ENCODE measurements around the gene LNPEP. TPM values are rescaled to one million over a fixed set of nuclear protein-coding genes. Genes with fewer than 3 reads are reported as not detected.

Gene LNPEP
- total RNA-seq, 1 donor from 2014 or later = 13.2 TPM

DNA sequence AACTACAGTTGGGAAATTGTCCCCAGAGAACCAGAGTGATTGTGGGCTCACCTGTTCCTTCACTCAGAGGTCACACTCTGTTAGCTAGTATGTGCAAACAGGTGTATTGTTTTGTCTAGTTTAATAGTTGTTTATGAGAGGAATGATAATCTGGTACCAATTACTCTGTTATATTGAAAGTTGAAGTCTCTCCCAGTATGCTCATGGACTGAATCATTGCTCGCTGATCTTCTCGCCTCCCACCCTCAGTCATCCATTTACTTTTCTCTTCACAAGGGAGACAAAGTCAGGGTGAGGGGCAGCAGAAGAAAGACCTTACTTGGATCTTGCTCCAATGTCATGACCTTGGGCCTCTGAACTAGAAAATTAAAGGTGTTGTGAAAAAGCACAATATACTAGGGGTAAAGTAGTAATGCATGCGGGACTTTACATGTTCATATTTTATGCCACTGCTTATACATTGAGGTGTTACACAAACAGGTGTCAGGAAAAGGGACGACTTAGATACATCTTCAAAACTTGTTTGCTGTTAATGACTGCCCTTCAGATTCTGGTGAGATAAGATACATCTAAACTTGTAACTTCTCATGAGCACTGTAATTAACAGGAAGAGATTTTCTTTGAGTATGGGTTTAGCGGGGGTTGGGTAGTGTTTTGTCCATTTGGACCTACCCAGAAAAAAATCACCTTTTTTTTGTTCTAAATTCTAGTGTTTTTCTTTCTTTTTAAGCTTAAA is 36.9 kb downstream of the LNPEP start:
- H3K27ac Mint-ChIP-seq (ENCODE audit: unreplicated experiment) = peak overlapping the region; percentile 14
- no peak overlapping the region for H3K4me3 Mint-ChIP-seq (ENCODE audit: unreplicated experiment)
- H3K27me3 Mint-ChIP-seq (ENCODE audit: unreplicated experiment) = no peaks in the 10 kb centered on the region
- H3K9me3 Mint-ChIP-seq (ENCODE audit: unreplicated experiment) = no peaks in the 10 kb centered on the region
- no peaks in the 10 kb centered on the region for H3K4me1 Mint-ChIP-seq (ENCODE audit: unreplicated experiment)
- H3K36me3 Mint-ChIP-seq (ENCODE audit: low read depth, unreplicated experiment) = no peaks in the 10 kb centered on the region
- TF ChIP-seq, protein P1, sequence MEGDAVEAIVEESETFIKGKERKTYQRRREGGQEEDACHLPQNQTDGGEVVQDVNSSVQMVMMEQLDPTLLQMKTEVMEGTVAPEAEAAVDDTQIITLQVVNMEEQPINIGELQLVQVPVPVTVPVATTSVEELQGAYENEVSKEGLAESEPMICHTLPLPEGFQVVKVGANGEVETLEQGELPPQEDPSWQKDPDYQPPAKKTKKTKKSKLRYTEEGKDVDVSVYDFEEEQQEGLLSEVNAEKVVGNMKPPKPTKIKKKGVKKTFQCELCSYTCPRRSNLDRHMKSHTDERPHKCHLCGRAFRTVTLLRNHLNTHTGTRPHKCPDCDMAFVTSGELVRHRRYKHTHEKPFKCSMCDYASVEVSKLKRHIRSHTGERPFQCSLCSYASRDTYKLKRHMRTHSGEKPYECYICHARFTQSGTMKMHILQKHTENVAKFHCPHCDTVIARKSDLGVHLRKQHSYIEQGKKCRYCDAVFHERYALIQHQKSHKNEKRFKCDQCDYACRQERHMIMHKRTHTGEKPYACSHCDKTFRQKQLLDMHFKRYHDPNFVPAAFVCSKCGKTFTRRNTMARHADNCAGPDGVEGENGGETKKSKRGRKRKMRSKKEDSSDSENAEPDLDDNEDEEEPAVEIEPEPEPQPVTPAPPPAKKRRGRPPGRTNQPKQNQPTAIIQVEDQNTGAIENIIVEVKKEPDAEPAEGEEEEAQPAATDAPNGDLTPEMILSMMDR (IDR thresholded peaks at IDR 0.05; ENCODE audit: unreplicated experiment) = no peak
- DNase-seq (ENCODE audit: low spot score) = no peak

DNA sequence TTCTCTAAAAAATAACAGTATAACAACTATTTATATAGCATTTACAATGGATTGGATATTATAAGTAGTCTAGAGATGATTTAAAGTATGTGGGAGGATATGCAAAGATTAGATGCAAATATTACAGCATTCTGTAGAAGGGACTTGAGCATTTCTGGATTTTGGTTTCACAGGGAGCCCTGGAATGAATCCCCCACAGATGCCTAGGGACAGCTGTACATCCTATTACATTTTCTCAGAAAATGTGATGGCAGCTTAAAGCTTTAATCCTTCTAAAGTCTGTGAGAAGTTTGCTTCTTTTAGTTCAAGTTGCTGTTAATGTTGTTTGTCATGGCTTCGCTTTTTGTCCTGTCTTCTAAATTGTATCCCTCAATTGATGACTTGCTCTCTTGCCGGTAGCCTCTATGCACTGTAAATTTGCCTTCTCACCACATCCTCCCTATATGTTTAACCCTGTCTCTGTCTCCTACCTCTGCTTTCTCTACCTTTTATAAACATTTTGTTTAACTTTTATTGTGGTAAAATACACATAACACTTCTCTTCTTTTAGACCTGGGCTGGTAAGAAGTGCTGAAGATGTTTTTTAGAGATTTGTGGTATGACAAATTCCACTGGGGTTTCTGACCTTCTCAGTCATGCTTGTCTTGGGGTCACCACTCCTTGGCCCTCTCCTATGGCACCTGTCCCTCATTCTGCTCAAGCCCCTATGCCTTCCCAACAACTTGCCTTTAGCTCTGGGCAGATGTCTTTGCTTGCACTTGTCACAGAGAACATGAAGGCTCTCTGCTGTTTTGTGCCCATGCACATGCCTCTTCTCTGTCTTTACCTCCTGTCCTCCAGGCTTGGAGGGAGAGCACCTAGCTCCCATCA is 37.9 kb downstream of the LNPEP start:
- H3K4me1 Mint-ChIP-seq (ENCODE audit: unreplicated experiment) = no peaks in the 10 kb centered on the region
- no peak overlapping the region for H3K4me3 Mint-ChIP-seq (ENCODE audit: unreplicated experiment)
- no peaks in the 10 kb centered on the region for H3K36me3 Mint-ChIP-seq (ENCODE audit: low read depth, unreplicated experiment)
- H3K27me3 Mint-ChIP-seq (ENCODE audit: unreplicated experiment) = no peaks in the 10 kb centered on the region
- no peak for DNase-seq (ENCODE audit: low spot score)
- no peaks in the 10 kb centered on the region for H3K9me3 Mint-ChIP-seq (ENCODE audit: unreplicated experiment)
- H3K27ac Mint-ChIP-seq (ENCODE audit: unreplicated experiment) = no peak overlapping the region
- TF ChIP-seq, protein P1 (IDR thresholded peaks at IDR 0.05; ENCODE audit: unreplicated experiment) = no peak

DNA sequence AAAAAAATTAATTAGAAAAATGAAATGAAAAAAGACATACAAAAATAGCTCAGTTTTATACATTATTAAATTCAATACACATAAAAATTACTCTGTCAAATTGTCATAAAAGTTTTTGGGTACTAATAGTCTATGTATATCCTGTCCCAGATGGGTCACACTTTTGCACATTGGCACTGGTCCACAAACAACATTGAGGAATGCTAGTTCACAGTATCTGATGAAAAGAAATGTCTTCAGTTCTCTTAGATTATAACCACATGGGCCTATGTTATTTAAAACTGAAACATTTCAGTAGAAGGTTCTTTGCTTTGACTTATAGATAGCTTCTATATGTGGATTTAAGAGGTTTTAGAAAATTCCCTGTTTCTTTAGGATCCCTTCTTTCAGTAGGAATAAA is 39.8 kb downstream of the LNPEP start:
- Mint-ChIP-seq H3K36me3 (ENCODE audit: low read depth, unreplicated experiment) (no peaks in the 10 kb centered on the region), H3K4me1 (ENCODE audit: unreplicated experiment) (no peaks in the 10 kb centered on the region), H3K27me3 (ENCODE audit: unreplicated experiment) (no peaks in the 10 kb centered on the region), H3K9me3 (ENCODE audit: unreplicated experiment) (no peaks in the 10 kb centered on the region), H3K27ac (ENCODE audit: unreplicated experiment) (no peak overlapping the region), H3K4me3 (ENCODE audit: unreplicated experiment) (no peak overlapping the region)
- no peak for DNase-seq (ENCODE audit: low spot score)
- TF ChIP-seq, protein P1 (IDR thresholded peaks at IDR 0.05; ENCODE audit: unreplicated experiment) = no peak

DNA sequence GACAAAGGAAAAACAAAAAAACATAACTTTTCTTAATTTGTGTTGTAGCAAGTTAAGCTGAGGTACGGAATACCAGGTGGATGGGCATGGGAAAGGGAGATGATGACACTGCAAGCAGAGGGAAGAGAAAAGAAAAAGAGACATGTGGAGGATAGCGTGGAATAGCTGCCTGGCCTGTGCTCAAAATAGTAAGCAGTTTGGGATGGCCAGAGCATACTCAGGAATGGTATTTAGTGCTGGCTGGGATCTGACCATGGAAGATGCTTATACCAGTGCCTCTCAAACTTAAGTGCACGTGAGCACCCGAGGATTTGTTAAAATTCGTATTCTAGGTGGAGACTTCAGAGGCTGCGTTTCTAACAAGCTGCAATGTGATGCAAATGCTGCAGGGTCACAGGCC is 41.3 kb downstream of the LNPEP start:
- Mint-ChIP-seq H3K27me3 (ENCODE audit: unreplicated experiment) (no peaks in the 10 kb centered on the region), H3K27ac (ENCODE audit: unreplicated experiment) (no peak overlapping the region), H3K9me3 (ENCODE audit: unreplicated experiment) (no peaks in the 10 kb centered on the region), H3K4me3 (ENCODE audit: unreplicated experiment) (no peak overlapping the region), H3K4me1 (ENCODE audit: unreplicated experiment) (no peaks in the 10 kb centered on the region), H3K36me3 (ENCODE audit: low read depth, unreplicated experiment) (no peaks in the 10 kb centered on the region)
- DNase-seq (ENCODE audit: low spot score) = no peak
- TF ChIP-seq, protein P1 (IDR thresholded peaks at IDR 0.05; ENCODE audit: unreplicated experiment) = no peak
